Mucosa of gallbladder (tissue), 1 donor: Measurements from ENCODE around the gene THSD4. TPM values are rescaled to one million over a fixed set of nuclear protein-coding genes. Genes with fewer than 3 reads are reported as not detected.

Experiments
- total RNA-seq: library from RNA; stranded (reverse); gene quantifications from one replicate; pipeline ENCODE4 v1.2.1, GENCODE V29; 2021
- donor health status: DM: no; HTN: no; CAD: no.

Gene THSD4
- total RNA-seq, 1 donor from 2014 or later: 71.2 TPM

Other genes starting within 250 kb of the THSD4 start
- gene THAP10, start 223.0 kb upstream of the THSD4 start, total RNA-seq: 4.9 TPM
- 9.8 TPM for gene LRRC49, start 222.6 kb upstream of the THSD4 start, total RNA-seq